K562 (cell line): ENCODE results near the gene AGAP1. TPM values are rescaled to one million over a fixed set of nuclear protein-coding genes. Genes with fewer than 3 reads are reported as not detected.

Source experiments
- ATAC-seq: fragments of 200-7000 bp; cut with Tn5 transposase; 3 replicates; pipeline ENCODE4 v1.9.1; 2020; ENCODE audit warnings: moderate library complexity
- BruUV-seq: library from RNA; stranded (reverse); fragments of 400-500 nt; replicated peaks from 2 replicates; lab custom pipeline; 2021; lab: Mats Ljungman, UMichigan
- CTCF ChIA-PET: fragments of 300-600 bp; formaldehyde crosslinking; extraction: SDS; loops from one replicate; lab custom pipeline; 2021; ENCODE audit warnings: low intra/inter-chr PET ratio; lab: Yijun Ruan, JAX
- POLR2A ChIA-PET: fragments of 300-600, 350-650 bp; sonication (Branson Sonifier 250); formaldehyde crosslinking; extraction: SDS; loops from one replicate; lab custom pipeline; 2021; ENCODE audit warnings: antibody characterized with exemption, inconsistent platforms; lab: Yijun Ruan, JAX
- DNase-seq, 4 experiments: peaks; one replicate each; pipeline versions ENCODE4 v3.0.0 to v3.0.0-alpha.2; 2011 to 2018; ENCODE audit warnings: low spot score in 3 of 4, mixed read lengths in 3 of 4; ENCODE audit errors: extremely low read depth in 1 of 4
- FAIRE-seq: peaks from 2 replicates; lab custom pipeline; 2011; peaks lifted over from hg19 to GRCh38; lab: Jason Lieb, UNC
- H2AFZ ChIP-seq: 2 replicates; pipeline ENCODE4 v1.6.0; 2011; ENCODE audit warnings: low read depth, low read length, control low read depth, inconsistent platforms
- H3K27ac ChIP-seq: fragments of 200-600 bp; 3 replicates; pipeline ENCODE4 v1.8.0; 2011; ENCODE audit warnings: low read depth, mild to moderate bottlenecking, control low read depth, inconsistent platforms, low read length, moderate library complexity, mixed read lengths; ENCODE audit errors: extremely low read depth
- H3K27me3 ChIP-seq, 2 experiments: fragments of 300-600 bp in 1 of 2; 2 replicates in 1 of 2; 3 replicates in 1 of 2; pipeline versions ENCODE4 v1.6.0 to v1.8.0; 2011; ENCODE audit warnings: inconsistent platforms in 2 of 2, low read length in 2 of 2, mild to moderate bottlenecking in 1 of 2, mixed read lengths in 1 of 2, moderate library complexity in 1 of 2; ENCODE audit not compliant: control insufficient read depth in 2 of 2, insufficient read depth in 2 of 2
- H3K36me3 ChIP-seq: fragments of 300-600 bp; 3 replicates; pipeline ENCODE4 v1.8.0; 2011; ENCODE audit warnings: mild to moderate bottlenecking, low read length, inconsistent platforms; ENCODE audit not compliant: control insufficient read depth, insufficient read depth
- H3K4me1 ChIP-seq, 2 experiments: fragments of 200-600 bp in 1 of 2; replicated peaks in 1 of 2; 2 replicates in 1 of 2; 3 replicates in 1 of 2; pipeline versions ENCODE4 v1.5.1 to v1.8.0; 2011; ENCODE audit warnings: inconsistent platforms in 2 of 2, low read length in 2 of 2, mild to moderate bottlenecking in 1 of 2, mixed read lengths in 1 of 2, moderate library complexity in 1 of 2; ENCODE audit not compliant: control insufficient read depth in 2 of 2, insufficient read depth in 2 of 2
- H3K4me2 ChIP-seq: 2 replicates; pipeline ENCODE4 v1.6.1; 2011; ENCODE audit warnings: low read length, control low read depth, inconsistent platforms, mixed read lengths; ENCODE audit not compliant: insufficient read depth
- H3K4me3 ChIP-seq: fragments of 200-600 bp; sonication (generic), shearing (Covaris generic); 2 replicates; pipeline ENCODE4 v1.5.1; 2016; ENCODE audit warnings: control low read depth, inconsistent platforms
- H3K79me2 ChIP-seq: fragments of 200-600 bp; 3 replicates; pipeline ENCODE4 v1.8.0; 2011; ENCODE audit warnings: low read length, inconsistent platforms; ENCODE audit not compliant: control insufficient read depth, insufficient read depth
- H3K9ac ChIP-seq, 2 experiments: 2 replicates each; pipeline versions ENCODE4 v1.6.0 to v1.6.1; 2011; ENCODE audit warnings: low read depth in 2 of 2, low read length in 2 of 2, control low read depth in 1 of 2, inconsistent platforms in 1 of 2, mild to moderate bottlenecking in 1 of 2, mixed read lengths in 1 of 2; ENCODE audit not compliant: insufficient read depth in 1 of 2
- H3K9me1 ChIP-seq: one replicate; pipeline ENCODE4 v1.6.0; 2011; ENCODE audit warnings: inconsistent platforms, mild to moderate bottlenecking, low read length, moderate library complexity; ENCODE audit not compliant: control insufficient read depth, insufficient read depth
- H3K9me3 ChIP-seq: replicated peaks from 2 replicates; pipeline ENCODE4 v1.5.1; 2011; ENCODE audit warnings: low read depth, low read length, inconsistent platforms; ENCODE audit not compliant: control insufficient read depth, insufficient read depth
- H4K20me1 ChIP-seq: replicated peaks from 2 replicates; pipeline ENCODE4 v1.6.1; 2011; ENCODE audit warnings: low read length, inconsistent platforms, mixed read lengths; ENCODE audit not compliant: control insufficient read depth, insufficient read depth
- FIP1L1 ChIP-seq: fragments of 200-400 bp; formaldehyde crosslinking; IDR thresholded peaks from 2 replicates; pipeline ENCODE4 v1.6.1; 2018; ENCODE audit warnings: mild to moderate bottlenecking, low read depth, low read length; ENCODE audit not compliant: poor library complexity, severe bottlenecking
- PTBP1 ChIP-seq: fragments of 200-400 bp; formaldehyde crosslinking; IDR thresholded peaks from 2 replicates; pipeline ENCODE4 v1.6.1; 2017; ENCODE audit warnings: low read depth, low read length
- RAD21 ChIP-seq, 2 experiments: fragments of 250-450 bp in 1 of 2; fragments of 450-650 bp in 1 of 2; sonication (Bioruptor Pico) in 1 of 2; formaldehyde crosslinking in 1 of 2; IDR thresholded peaks in 1 of 2; conservative IDR thresholded peaks in 1 of 2; 2 replicates each; pipeline versions ENCODE4 v1.4.0 to v1.8.0; 2020 to 2022; ENCODE audit warnings: mild to moderate bottlenecking in 2 of 2, moderate library complexity in 1 of 2
- TAF1 ChIP-seq: IDR thresholded peaks from 2 replicates; pipeline ENCODE4 v1.6.1; 2011; ENCODE audit warnings: mild to moderate bottlenecking, low read length, moderate library complexity; ENCODE audit not compliant: insufficient read depth, control insufficient read depth, severe bottlenecking; ENCODE audit errors: extremely low read depth
- TAL1 ChIP-seq: fragments of 450-650 bp; IDR thresholded peaks from 2 replicates; pipeline ENCODE4 v1.6.1; 2016; ENCODE audit warnings: mild to moderate bottlenecking
- U2AF1 ChIP-seq: fragments of 200-400 bp; formaldehyde crosslinking; optimal IDR thresholded peaks from 2 replicates; pipeline ENCODE3; 2017; ENCODE audit warnings: mild to moderate bottlenecking, low read depth, low read length, moderate library complexity
- ZNF175 ChIP-seq: fragments of 200-800 bp; sonication (Bioruptor generic); IDR thresholded peaks from 2 replicates; pipeline ENCODE4 v1.6.1; 2016; ENCODE audit warnings: low read depth, mild to moderate bottlenecking, missing genetic modification characterization, missing compliant biosample characterization
- ZNF316 ChIP-seq: fragments of 450-650 bp; IDR thresholded peaks from 2 replicates; pipeline ENCODE4 v1.6.1; 2016
- ZNF408 ChIP-seq: fragments of 250-450 bp; sonication (Bioruptor Pico); IDR thresholded peaks from 2 replicates; pipeline ENCODE4 v1.4.0; 2020; ENCODE audit warnings: low read depth, mild to moderate bottlenecking, moderate library complexity
- ZNF695 ChIP-seq: fragments of 450-650 bp; formaldehyde crosslinking; IDR thresholded peaks from 2 replicates; pipeline ENCODE4 v1.4.0; 2020; ENCODE audit warnings: mild to moderate bottlenecking, moderate library complexity
- WGBS: fragments of 100-300 bp; shearing (Covaris generic); methylation state at CpG from one replicate; pipeline ENCODE4 v1.1.6; 2016; ENCODE audit warnings: low coverage, mixed read lengths; ENCODE audit not compliant: insufficient coverage; ENCODE audit errors: missing lambda C conversion rate; 5-methylcytosine and 5-hydroxymethylcytosine counted together
- in situ Hi-C: fragments of 300-500 bp; cut with MboI; formaldehyde crosslinking; loops from 4 replicates; pipeline ENCODE4 v1.15.0; 2018; ENCODE audit warnings: inconsistent platforms, mixed read lengths
- intact Hi-C: fragments of 100-400 bp; cut with micrococcal nuclease; formaldehyde crosslinking; loops from 2 replicates; pipeline ENCODE4 v1.14.2; 2022
- polyA plus RNA-seq, 8 experiments: library from polyadenylated mRNA; depleted of rRNA in 4 of 8; stranded (reverse) in 5 of 8; unstranded in 3 of 8; fragments of >200 nt; fragmentation: Nextera tagmentation in 2 of 8; fragmentation: Illumina TruSeq in 1 of 8; extraction: Ambion mirVana in 2 of 8; extraction: Trizol in 1 of 8; gene quantifications; 2 replicates each; pipeline versions ENCODE4 v1.2.1 to v1.2.3, GENCODE V29; 2011 to 2014; ENCODE audit warnings: inconsistent platforms in 1 of 8, missing spikeins in 1 of 8
- total RNA-seq, 7 experiments: library from RNA; depleted of rRNA in 6 of 7; stranded (reverse); fragments of >200 nt in 6 of 7; fragmentation: Illumina TruSeq in 2 of 7; extraction: Trizol in 2 of 7; gene quantifications; 2 replicates each; pipeline versions ENCODE4 v1.2.1 to v1.2.3, GENCODE V29; 2011 to 2021; ENCODE audit warnings: low replicate concordance in 1 of 7

Gene AGAP1
- total and polyA plus RNA-seq, 9 of the 15 experiments (the other 6 are each of a cell fraction or from before 2014, with no cell fraction given): 1.3 to 24.0 (median 10.6) TPM

DNA sequence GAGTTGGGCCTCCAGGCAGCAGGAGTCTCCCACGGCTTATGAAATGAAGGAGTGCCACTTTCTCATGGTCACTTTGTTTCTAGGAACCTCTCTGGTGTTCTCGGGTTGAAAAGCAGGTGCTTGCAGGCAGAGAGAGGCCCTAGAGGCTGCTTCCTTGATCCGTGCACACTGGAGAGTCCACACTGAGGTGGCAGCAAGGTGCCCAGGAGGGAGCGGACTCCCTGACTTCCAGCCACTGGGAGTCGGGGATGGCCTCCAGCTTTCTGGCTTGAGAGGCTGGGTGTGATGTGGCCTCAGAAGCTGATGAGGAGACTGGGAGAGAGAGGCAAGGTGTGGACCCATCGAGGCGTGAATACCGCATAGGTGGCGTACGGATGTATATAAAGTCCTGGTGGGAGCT, 221.8 kb downstream of the AGAP1 start:
- ChIA-PET POLR2A (interaction anchor here (0.6 kb wide), 1 partner anchor 223 kb away, joined by 3 read pairs; no protein-coding TSS in a partner anchor), CTCF (no interaction called here)
- Histone ChIP-seq H3K4me3 (no peak overlapping the region), H4K20me1 (no peaks in the 10 kb centered on the region), H3K27ac (no peak overlapping the region), H3K4me2 (no peak overlapping the region), H3K9me3 (no peaks in the 10 kb centered on the region), H3K9me1 (no peaks in the 10 kb centered on the region), H3K79me2 (no peaks in the 10 kb centered on the region), H2AFZ (no peak overlapping the region), H3K36me3 (peaks cover 13% of the 10 kb centered on the region; the same call in 2 of the 3 replicates), H3K27me3 (no peaks in the 10 kb centered on the region), H3K9ac (no peak overlapping the region), H3K4me1 (no peaks in the 10 kb centered on the region; a peak in 1 of 5 replicates)
- in situ Hi-C loops (no loop called here), intact Hi-C loops (no loop called here)
- ATAC-seq: no peak
- no peak for DNase-seq
- BruUV-seq: no TSS peak
- TF ChIP-seq FIP1L1: no peak
- no peak for TF ChIP-seq TAL1
- no peak for TF ChIP-seq RAD21 (CRISPR knock-in tag; conservative IDR thresholded peaks at IDR 0.05 in 1 of 2, IDR thresholded peaks at IDR 0.05 in 1 of 2)
- no peak for TF ChIP-seq ZNF316
- no peak for TF ChIP-seq ZNF695
- TF ChIP-seq TAF1: no peak
- TF ChIP-seq ZNF175 (CRISPR knock-in tag): no peak
- no peak for TF ChIP-seq PTBP1
- no peak for TF ChIP-seq ZNF408
- TF ChIP-seq U2AF1: no peak
- WGBS: 83% methylated on average over 8 of the region's 10 CpGs
- FAIRE-seq: no peak
